ENCODE data around the gene CACNA2D3. TPM values are rescaled to one million over a fixed set of nuclear protein-coding genes. Genes with fewer than 3 reads are reported as not detected.

Gene CACNA2D3
- total RNA-seq, 4 donors from 2014 or later, result 0.27 to 1.5 (median 0.79) TPM

- 80 to 81% methylated on average over 5 of the region's 5 CpGs for WGBS, 2 donors
- DNase-seq (ENCODE audit: low spot score in 2 of 2), result no peak
These were observed 416.0 kb downstream of the CACNA2D3 start for GRCh38 chr3:54538346-54538745.

GRCh38 chr3:54541369-54541768, 419.0 kb downstream of the CACNA2D3 start:
- DNase-seq (ENCODE audit: low spot score in 2 of 2), result no peak
- 88 to 90% methylated on average over 4 of the region's 4 CpGs for WGBS, 2 donors
- intact Hi-C loops (cut with DNase I; ENCODE audit: low total_unique reads), result no loop called here

More at GRCh38 chr3:54538346-54538745, 416.0 kb downstream of the CACNA2D3 start:
- no peak overlapping the region for H3K4me3 ChIP-seq (ENCODE audit: low read depth, poor library complexity, severe bottlenecking)
- TF ChIP-seq CTCF (IDR thresholded peaks at IDR 0.05) (no peak), POLR2A (IDR thresholded peaks at IDR 0.05) (no peak)
- intact Hi-C loops (cut with DNase I; ENCODE audit: low total_unique reads), result loop anchor here (5.0 kb wide), 1 partner anchor 1139 kb away; no protein-coding TSS in a partner anchor

GRCh38 chr3:54543446-54543845, 421.1 kb downstream of the CACNA2D3 start:
- TF ChIP-seq CTCF (IDR thresholded peaks at IDR 0.05), result no peak
- TF ChIP-seq POLR2A (IDR thresholded peaks at IDR 0.05), result no peak
- 23 to 60% methylated on average over 3 of the region's 3 CpGs for WGBS, 2 donors
- intact Hi-C loops (cut with DNase I; ENCODE audit: low total_unique reads), result no loop called here
- no peak overlapping the region for H3K4me3 ChIP-seq (ENCODE audit: low read depth, poor library complexity, severe bottlenecking)
- no peak for DNase-seq (ENCODE audit: low spot score in 2 of 2)

More at GRCh38 chr3:54541369-54541768, 419.0 kb downstream of the CACNA2D3 start:
- TF ChIP-seq CTCF (IDR thresholded peaks at IDR 0.05) (no peak), POLR2A (IDR thresholded peaks at IDR 0.05) (no peak)
- H3K4me3 ChIP-seq (ENCODE audit: low read depth, poor library complexity, severe bottlenecking), result no peak overlapping the region

GRCh38 chr3:54547051-54547450, 424.7 kb downstream of the CACNA2D3 start:
- 61% methylated on average over 2 of the region's 2 CpGs for WGBS, 2 donors
- intact Hi-C loops (cut with DNase I; ENCODE audit: low total_unique reads), result no loop called here
- TF ChIP-seq CTCF (IDR thresholded peaks at IDR 0.05), result no peak
- TF ChIP-seq POLR2A (IDR thresholded peaks at IDR 0.05), result no peak
- DNase-seq (ENCODE audit: low spot score in 2 of 2), result no peak
- no peak overlapping the region for H3K4me3 ChIP-seq (ENCODE audit: low read depth, poor library complexity, severe bottlenecking)

- intact Hi-C loops (cut with DNase I; ENCODE audit: low total_unique reads), result no loop called here
- TF ChIP-seq POLR2A (IDR thresholded peaks at IDR 0.05) (no peak), CTCF (IDR thresholded peaks at IDR 0.05) (no peak)
- WGBS, 2 donors, result 85 to 90% methylated on average over 2 of the region's 2 CpGs
- H3K4me3 ChIP-seq (ENCODE audit: low read depth, poor library complexity, severe bottlenecking), result no peak overlapping the region
- DNase-seq (ENCODE audit: low spot score in 2 of 2), result no peak
These were observed 425.5 kb downstream of the CACNA2D3 start for GRCh38 chr3:54547846-54548245.

- H3K4me3 ChIP-seq (ENCODE audit: low read depth, poor library complexity, severe bottlenecking), result no peak overlapping the region
- TF ChIP-seq POLR2A (IDR thresholded peaks at IDR 0.05) (no peak), CTCF (IDR thresholded peaks at IDR 0.05) (no peak)
- WGBS, 2 donors, result 70 to 74% methylated on average over 10 of the region's 10 CpGs
- DNase-seq (ENCODE audit: low spot score in 2 of 2), result peak in 1 of 2 donors; percentile 69
- intact Hi-C loops (cut with DNase I; ENCODE audit: low total_unique reads), result no loop called here
These were observed 427.4 kb downstream of the CACNA2D3 start for GRCh38 chr3:54549607-54550220.

All from lower leg skin (tissue), 4 donors.